Mesenchymal stem cell (in vitro differentiated cells and primary cell): Measurements from ENCODE around the gene LIN54. TPM values are rescaled to one million over a fixed set of nuclear protein-coding genes. Genes with fewer than 3 reads are reported as not detected.
"Not testable (repeated sequence)": the region's sequence is repeated elsewhere in the genome, so short reads cannot be mapped to it uniquely, and the experiment has no call there.

Source experiments
- DNase-seq: peaks from one replicate; pipeline ENCODE4 v3.0.0-alpha.2; 2013
- H2AFZ ChIP-seq: one replicate; pipeline ENCODE4 v1.6.1; 2013; ENCODE audit warnings: low read depth, mild to moderate bottlenecking, control low read depth, inconsistent platforms, low read length, moderate library complexity
- H2AK5ac ChIP-seq: 2 replicates; pipeline ENCODE4 v1.6.1; 2013; ENCODE audit warnings: low read length, moderate library complexity, mild to moderate bottlenecking, inconsistent platforms; ENCODE audit not compliant: severe bottlenecking
- H2BK120ac ChIP-seq: one replicate; pipeline ENCODE4 v1.6.1; 2013; ENCODE audit warnings: low read depth, mild to moderate bottlenecking, inconsistent platforms, low read length, moderate library complexity
- H2BK12ac ChIP-seq, 2 experiments: one replicate each; pipeline ENCODE4 v1.6.1; 2013; ENCODE audit warnings: inconsistent platforms in 2 of 2, low read length in 2 of 2, mild to moderate bottlenecking in 2 of 2, moderate library complexity in 2 of 2, control low read depth in 1 of 2
- H2BK15ac ChIP-seq: one replicate; pipeline ENCODE4 v1.6.1; 2013; ENCODE audit warnings: mild to moderate bottlenecking, low read depth, inconsistent platforms; ENCODE audit not compliant: poor library complexity, severe bottlenecking
- H2BK5ac ChIP-seq: 2 replicates; pipeline ENCODE4 v1.6.1; 2013; ENCODE audit warnings: low read depth, mild to moderate bottlenecking, low read length, control low read depth, inconsistent platforms; ENCODE audit not compliant: poor library complexity, severe bottlenecking
- H3K14ac ChIP-seq, 2 experiments: one replicate each; pipeline ENCODE4 v1.6.1; 2013; ENCODE audit warnings: inconsistent platforms in 2 of 2, low read length in 2 of 2, control low read depth in 1 of 2, mild to moderate bottlenecking in 1 of 2, moderate library complexity in 1 of 2
- H3K18ac ChIP-seq, 2 experiments: one replicate each; pipeline ENCODE4 v1.6.1; 2013; ENCODE audit warnings: inconsistent platforms in 2 of 2, low read length in 2 of 2, control low read depth in 1 of 2, low read depth in 1 of 2, mild to moderate bottlenecking in 1 of 2
- H3K23ac ChIP-seq, 2 experiments: one replicate each; pipeline ENCODE4 v1.6.1; 2013; ENCODE audit warnings: inconsistent platforms in 2 of 2, low read length in 2 of 2, mild to moderate bottlenecking in 2 of 2, moderate library complexity in 2 of 2, control low read depth in 1 of 2
- H3K27ac ChIP-seq: 2 replicates; pipeline ENCODE4 v1.5.1; 2013; ENCODE audit warnings: mild to moderate bottlenecking, moderate library complexity, low read length, control low read depth, inconsistent platforms; ENCODE audit not compliant: poor library complexity, severe bottlenecking
- H3K27me3 ChIP-seq, 2 experiments: 2 replicates each; pipeline versions ENCODE4 v1.6.1 to v1.7.0; 2013; ENCODE audit warnings: low read length in 2 of 2, mild to moderate bottlenecking in 2 of 2, moderate library complexity in 2 of 2, control low read depth in 1 of 2, inconsistent platforms in 1 of 2; ENCODE audit not compliant: control insufficient read depth in 1 of 2, insufficient read depth in 1 of 2
- H3K36me3 ChIP-seq, 2 experiments: 2 replicates each; pipeline versions ENCODE4 v1.6.1 to v1.7.0; 2013; ENCODE audit warnings: low read length in 2 of 2, control low read depth in 1 of 2, inconsistent platforms in 1 of 2, low read depth in 1 of 2, mild to moderate bottlenecking in 1 of 2; ENCODE audit not compliant: insufficient read depth in 2 of 2, control insufficient read depth in 1 of 2
- H3K4ac ChIP-seq, 2 experiments: one replicate each; pipeline ENCODE4 v1.6.1; 2013; ENCODE audit warnings: inconsistent platforms in 2 of 2, low read length in 2 of 2, mild to moderate bottlenecking in 2 of 2, moderate library complexity in 2 of 2, control low read depth in 1 of 2, low read depth in 1 of 2
- H3K4me1 ChIP-seq: 2 replicates; pipeline ENCODE4 v1.6.1; 2013; ENCODE audit warnings: low read depth, low read length, control low read depth; ENCODE audit not compliant: control insufficient read depth, insufficient read depth
- H3K4me2 ChIP-seq: 2 replicates; pipeline ENCODE4 v1.6.1; 2013; ENCODE audit warnings: low read length, mild to moderate bottlenecking, inconsistent platforms; ENCODE audit not compliant: poor library complexity, severe bottlenecking
- H3K4me3 ChIP-seq, 2 experiments: 2 replicates each; pipeline versions ENCODE4 v1.5.1 to v1.7.0; 2013; ENCODE audit warnings: low read length in 2 of 2, mild to moderate bottlenecking in 2 of 2, control low read depth in 1 of 2, low read depth in 1 of 2; ENCODE audit not compliant: insufficient read depth in 1 of 2
- H3K79me1 ChIP-seq: replicated peaks from 2 replicates; pipeline ENCODE4 v1.6.1; 2013; ENCODE audit warnings: mild to moderate bottlenecking, control low read depth, low read length, inconsistent platforms; ENCODE audit not compliant: poor library complexity, severe bottlenecking
- H3K9ac ChIP-seq: 2 replicates; pipeline ENCODE4 v1.7.0; 2013; ENCODE audit warnings: mild to moderate bottlenecking, low read length, moderate library complexity
- H3K9me3 ChIP-seq: 2 replicates; pipeline ENCODE4 v1.7.0; 2013; ENCODE audit warnings: mild to moderate bottlenecking, low read length; ENCODE audit not compliant: control insufficient read depth
- H4K8ac ChIP-seq: one replicate; pipeline ENCODE4 v1.6.1; 2013; ENCODE audit warnings: inconsistent platforms, mild to moderate bottlenecking, low read length, moderate library complexity
- H4K91ac ChIP-seq: one replicate; pipeline ENCODE4 v1.6.1; 2013; ENCODE audit warnings: mild to moderate bottlenecking, low read length, inconsistent platforms
- WGBS: methylation state at CpG from one replicate; pipeline ENCODE4 v1.1.7; 2013; ENCODE audit warnings: mixed read lengths; 5-methylcytosine and 5-hydroxymethylcytosine counted together
- polyA plus RNA-seq, 2 experiments: library from polyadenylated mRNA; stranded (reverse); fragments of 200-250 nt; gene quantifications; one replicate each; pipeline ENCODE4 v1.2.3, GENCODE V29; 2013

LIN54 gene
- 8.7 TPM for polyA plus RNA-seq (2013, experiment 1 of 2)
- 8.6 TPM for polyA plus RNA-seq (2013, experiment 2 of 2)

DNA sequence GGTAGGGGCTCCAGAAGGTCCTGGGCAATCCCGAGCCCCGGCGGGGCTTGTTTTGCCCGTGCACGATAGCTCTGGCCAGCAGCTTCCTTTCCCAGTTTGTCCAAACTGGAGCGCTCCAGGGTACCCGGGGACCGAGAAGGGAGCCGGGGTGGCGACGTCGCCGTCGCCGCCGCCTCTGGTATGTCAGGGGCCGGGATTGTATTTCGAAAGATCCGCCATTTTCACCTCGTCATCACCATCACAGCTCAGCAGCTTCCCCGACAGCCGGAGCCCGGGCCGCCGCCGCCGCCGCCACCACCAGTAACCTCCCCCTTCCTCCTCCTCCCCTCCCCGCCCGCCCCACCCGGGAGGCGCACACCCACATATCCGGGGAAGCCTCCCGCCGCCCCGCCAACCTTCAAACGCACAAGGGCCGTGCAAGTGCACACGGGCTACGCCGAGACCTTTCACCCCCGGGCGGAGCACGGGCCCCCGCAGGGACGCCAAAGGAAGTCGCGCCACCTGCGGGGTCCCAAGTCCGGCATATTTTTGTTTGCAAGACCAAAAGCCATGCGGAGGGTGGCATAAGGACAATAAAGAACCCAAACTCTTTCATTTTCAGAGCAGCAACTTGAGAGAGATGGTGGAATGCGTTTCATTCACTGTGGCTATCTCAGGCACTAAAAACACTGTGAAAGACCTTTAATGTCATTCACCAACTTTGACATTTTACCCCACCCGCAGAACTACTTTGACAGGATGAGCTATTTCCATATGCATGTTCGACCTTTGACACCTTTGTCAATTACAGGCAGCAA, at the start of gene LIN54:
Gene LIN54 (minus strand): TSS at position 302 of the 797 bp plus-strand sequence. CDS start 25,979 bp downstream, outside the sequence.
- no peak within 1 kb of the TSS for H2BK5ac ChIP-seq
- H3K79me1 ChIP-seq, result peaks cover 7% of the 10 kb centered on the region
- H3K23ac ChIP-seq, result no peak within 1 kb of the TSS
- peak within 1 kb of the TSS; percentile 71 to 73 for H3K18ac ChIP-seq
- peak within 1 kb of the TSS; percentile 49 for H4K8ac ChIP-seq
- peak within 1 kb of the TSS in 1 of 2 experiments; percentile 48 for H3K14ac ChIP-seq
- H2AFZ ChIP-seq, result peak within 1 kb of the TSS; percentile 71
- H2BK120ac ChIP-seq, result no peak within 1 kb of the TSS
- peaks cover 2% of the 10 kb centered on the region for H3K4me1 ChIP-seq
- H2BK12ac ChIP-seq, result no peak within 1 kb of the TSS
- H4K91ac ChIP-seq, result no peak within 1 kb of the TSS
- no peak within 1 kb of the TSS for H2AK5ac ChIP-seq
- H3K9ac ChIP-seq, result peak within 1 kb of the TSS; percentile 99
- H3K4ac ChIP-seq, result peak within 1 kb of the TSS in 1 of 2 experiments; percentile 41
- H3K27ac ChIP-seq, result peak within 1 kb of the TSS; percentile 82
- H3K36me3 ChIP-seq, result no peaks in the 10 kb centered on the region
- no peaks in the 10 kb centered on the region for H3K27me3 ChIP-seq
- WGBS, result under 1% methylated on average over 35 of the region's 54 CpGs
- H3K4me2 ChIP-seq, result peak within 1 kb of the TSS; percentile 98
- peak within 1 kb of the TSS; percentile 89 for H2BK15ac ChIP-seq
- peak within 1 kb of the TSS; percentile 78 to 95 for H3K4me3 ChIP-seq
- H3K9me3 ChIP-seq, result no peaks in the 10 kb centered on the region
- peak; percentile 89 for DNase-seq

DNA sequence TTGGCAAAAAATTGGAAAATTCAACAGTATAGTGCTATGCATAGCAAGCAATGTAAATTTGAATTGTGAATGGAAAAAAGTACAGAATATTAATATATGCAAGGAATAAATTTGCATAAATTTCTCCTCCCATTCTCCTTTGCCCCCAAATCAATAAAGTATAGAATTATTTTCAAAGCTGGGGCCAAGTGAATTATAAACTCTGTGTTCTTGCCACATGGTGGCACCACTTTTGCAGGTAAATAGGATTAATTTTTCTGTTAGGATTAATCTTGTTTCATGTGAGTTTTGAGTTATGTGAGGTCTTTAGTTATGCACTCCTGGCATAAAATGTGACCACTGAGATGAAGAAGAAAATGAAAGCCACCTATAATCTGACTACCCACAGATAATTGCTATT, 44.3 kb upstream of the LIN54 start:
- Histone ChIP-seq H3K4me2 (no peak overlapping the region), H3K27me3 (no peaks in the 10 kb centered on the region), H2AFZ (no peak overlapping the region), H3K9me3 (no peaks in the 10 kb centered on the region), H3K27ac (no peak overlapping the region), H2BK15ac (no peak overlapping the region), H3K4me1 (no peaks in the 10 kb centered on the region), H3K18ac (no peak overlapping the region), H4K8ac (no peak overlapping the region), H3K14ac (no peak overlapping the region), H2AK5ac (no peak overlapping the region), H4K91ac (no peak overlapping the region), H3K4ac (no peak overlapping the region), H3K9ac (no peak overlapping the region), H3K36me3 (peaks cover 13 to 59% of the 10 kb centered on the region in 2 experiments), H3K23ac (no peak overlapping the region), H3K4me3 (no peak overlapping the region), H2BK120ac (no peak overlapping the region), H2BK5ac (no peak overlapping the region), H2BK12ac (no peak overlapping the region), H3K79me1 (peaks cover 14% of the 10 kb centered on the region)
- peak; percentile 22 for DNase-seq

DNA sequence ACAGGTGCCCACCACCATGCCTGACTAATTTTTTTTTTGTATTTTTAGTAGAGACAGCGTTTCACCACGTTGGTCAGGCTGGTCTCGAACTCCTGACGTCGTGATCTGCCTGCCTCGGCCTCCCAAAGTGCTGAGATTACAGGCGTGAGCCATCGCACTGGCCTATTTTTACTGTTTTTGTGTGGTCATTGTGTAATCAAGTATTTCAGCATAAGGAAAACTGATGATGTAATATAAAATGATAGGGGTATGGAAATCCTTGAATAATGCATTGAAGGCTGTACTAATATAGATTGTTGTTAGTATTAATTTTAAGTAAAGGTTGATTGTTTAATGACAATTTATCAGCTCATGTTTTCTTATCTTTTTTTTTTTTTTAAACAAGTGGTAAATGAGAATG, 38.2 kb upstream of the LIN54 start:
- H2BK15ac ChIP-seq, H3K27ac ChIP-seq, DNase-seq, H3K9me3 ChIP-seq, H4K8ac ChIP-seq, H3K4me2 ChIP-seq, H2BK120ac ChIP-seq, H3K4ac ChIP-seq, H2BK12ac ChIP-seq, H2BK5ac ChIP-seq, H3K14ac ChIP-seq, H3K18ac ChIP-seq, H3K4me1 ChIP-seq, H3K23ac ChIP-seq, H2AFZ ChIP-seq, H3K9ac ChIP-seq, H2AK5ac ChIP-seq, H3K27me3 ChIP-seq, H3K4me3 ChIP-seq, H4K91ac ChIP-seq: not testable (repeated sequence)
- peaks cover 20% of the 10 kb centered on the region for H3K79me1 ChIP-seq
- peaks cover 11 to 48% of the 10 kb centered on the region in 2 experiments for H3K36me3 ChIP-seq
- 97% methylated on average over 8 of the region's 8 CpGs for whole genome bisulfite sequencing

DNA sequence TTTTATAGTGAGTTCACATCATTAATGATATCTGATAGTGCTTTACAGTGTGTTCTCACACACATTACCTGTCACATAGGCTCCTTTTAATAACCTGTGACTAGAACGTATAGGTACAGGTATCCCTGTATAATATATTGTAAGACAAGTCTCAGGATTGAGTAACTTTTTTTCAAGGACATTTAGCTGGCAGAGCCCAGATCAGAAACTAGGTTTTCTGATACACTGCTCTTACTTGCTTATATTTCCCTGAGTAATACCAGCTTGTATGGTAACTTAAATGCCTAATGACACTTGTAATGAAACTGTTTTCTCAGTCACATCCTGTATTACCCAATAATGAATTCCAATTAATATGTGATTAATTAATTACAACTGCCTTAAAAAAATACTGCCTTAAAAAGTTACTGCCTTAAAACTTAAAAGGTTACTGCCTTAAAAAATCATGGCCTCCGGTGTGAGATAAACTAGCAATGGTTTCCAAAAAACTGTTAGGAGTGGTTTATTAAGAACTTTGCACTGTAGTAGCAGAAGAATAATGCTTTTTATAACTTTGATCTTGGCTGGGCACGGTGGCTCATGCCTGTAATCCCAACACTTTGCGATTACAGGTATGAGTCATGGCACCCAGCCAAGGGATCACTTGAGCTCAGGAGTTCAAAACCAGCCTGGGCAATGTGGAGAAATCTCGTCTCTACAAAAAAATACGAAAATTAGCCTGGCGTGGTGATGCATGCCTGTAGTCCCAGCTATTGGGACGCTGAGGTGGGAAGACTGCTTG, 36.3 kb upstream of the LIN54 start:
- H3K4me1 ChIP-seq, result no peaks in the 10 kb centered on the region
- peaks cover 14% of the 10 kb centered on the region for H3K79me1 ChIP-seq
- no peak overlapping the region for H3K14ac ChIP-seq
- no peak overlapping the region for H2BK12ac ChIP-seq
- H3K18ac ChIP-seq, result no peak overlapping the region
- no peak overlapping the region for H3K4me3 ChIP-seq
- H2BK15ac ChIP-seq, result no peak overlapping the region
- H3K27me3 ChIP-seq, result no peaks in the 10 kb centered on the region
- peaks cover 7 to 37% of the 10 kb centered on the region in 2 experiments for H3K36me3 ChIP-seq
- DNase-seq, result no peak
- no peak overlapping the region for H4K8ac ChIP-seq
- H3K4ac ChIP-seq, result no peak overlapping the region
- no peak overlapping the region for H3K4me2 ChIP-seq
- H2BK5ac ChIP-seq, result no peak overlapping the region
- H3K9ac ChIP-seq, result no peak overlapping the region
- no peak overlapping the region for H3K23ac ChIP-seq
- H3K9me3 ChIP-seq, result no peaks in the 10 kb centered on the region
- no peak overlapping the region for H3K27ac ChIP-seq
- H2BK120ac ChIP-seq, result no peak overlapping the region
- 98% methylated on average over 7 of the region's 8 CpGs for WGBS
- H2AFZ ChIP-seq, result no peak overlapping the region
- H4K91ac ChIP-seq, result no peak overlapping the region
- no peak overlapping the region for H2AK5ac ChIP-seq
